NAMALWA (cell line): ENCODE data around the gene CAMK1D.
"Not testable (repeated sequence)": the region's sequence is repeated elsewhere in the genome, so short reads cannot be mapped to it uniquely, and the experiment has no call there.

Experiments used
- DNase-seq: peaks from one replicate; pipeline ENCODE4 v3.0.0-alpha.2; 2015; ENCODE audit warnings: low spot score

Gene CAMK1D

GRCh38 chr10:12702215-12702770, 352.9 kb downstream of the CAMK1D start:
- DNase-seq: no peak

- DNase-seq: no peak
These were observed 353.8 kb downstream of the CAMK1D start for GRCh38 chr10:12703126-12703525.

- no peak for DNase-seq
These were observed 354.5 kb downstream of the CAMK1D start for GRCh38 chr10:12703813-12704212.

- no peak for DNase-seq
These were observed 355.1 kb downstream of the CAMK1D start for GRCh38 chr10:12704488-12704887.

GRCh38 chr10:12705943-12706342, 356.6 kb downstream of the CAMK1D start:
- DNase-seq: no peak

- peak; percentile 65 for DNase-seq
These were observed 358.3 kb downstream of the CAMK1D start for GRCh38 chr10:12707461-12708185.

GRCh38 chr10:12709000-12709401, 359.7 kb downstream of the CAMK1D start:
- DNase-seq: no peak

- no peak for DNase-seq
These were observed 360.2 kb downstream of the CAMK1D start for GRCh38 chr10:12709521-12709963.

GRCh38 chr10:12710157-12710556, 360.8 kb downstream of the CAMK1D start:
- no peak for DNase-seq

GRCh38 chr10:12710594-12711349, 361.4 kb downstream of the CAMK1D start:
- DNase-seq: peak; percentile 86

GRCh38 chr10:12711350-12711708, 362.0 kb downstream of the CAMK1D start:
- no peak for DNase-seq

GRCh38 chr10:12712293-12712983, 363.1 kb downstream of the CAMK1D start:
- no peak for DNase-seq

GRCh38 chr10:12712984-12713316, 363.6 kb downstream of the CAMK1D start:
- not testable (repeated sequence) for DNase-seq

- no peak for DNase-seq
These were observed 366.7 kb downstream of the CAMK1D start for GRCh38 chr10:12716042-12716441.

- no peak for DNase-seq
These were observed 368.8 kb downstream of the CAMK1D start for GRCh38 chr10:12717981-12718707.

GRCh38 chr10:12719365-12719764, 370.0 kb downstream of the CAMK1D start:
- DNase-seq: no peak

GRCh38 chr10:12720217-12720981, 371.1 kb downstream of the CAMK1D start:
- DNase-seq: no peak

GRCh38 chr10:12721334-12721733, 372.0 kb downstream of the CAMK1D start:
- no peak for DNase-seq

GRCh38 chr10:12723220-12723619, 373.9 kb downstream of the CAMK1D start:
- no peak for DNase-seq

GRCh38 chr10:12724807-12725579, 375.6 kb downstream of the CAMK1D start:
- no peak for DNase-seq

- DNase-seq: not testable (repeated sequence)
These were observed 376.2 kb downstream of the CAMK1D start for GRCh38 chr10:12725580-12725888.
